Epithelial cell of prostate (primary cell): ENCODE measurements around the gene KNG1.
A peak's percentile ranks its signal among the peaks of the same experiment; 100 is the strongest.
"Not testable (repeated sequence)": the region's sequence is repeated elsewhere in the genome, so short reads cannot be mapped to it uniquely, and the experiment has no call there.

ENCODE experiments used
- DNase-seq: peaks from one replicate; pipeline ENCODE4 v3.0.0-alpha.2; 2011; ENCODE audit warnings: low read depth, low spot score
- H3K27ac ChIP-seq: fragments of 450-650 bp; 2 replicates; pipeline ENCODE4 v1.5.1; 2017; ENCODE audit warnings: mild to moderate bottlenecking

The KNG1 gene

DNA sequence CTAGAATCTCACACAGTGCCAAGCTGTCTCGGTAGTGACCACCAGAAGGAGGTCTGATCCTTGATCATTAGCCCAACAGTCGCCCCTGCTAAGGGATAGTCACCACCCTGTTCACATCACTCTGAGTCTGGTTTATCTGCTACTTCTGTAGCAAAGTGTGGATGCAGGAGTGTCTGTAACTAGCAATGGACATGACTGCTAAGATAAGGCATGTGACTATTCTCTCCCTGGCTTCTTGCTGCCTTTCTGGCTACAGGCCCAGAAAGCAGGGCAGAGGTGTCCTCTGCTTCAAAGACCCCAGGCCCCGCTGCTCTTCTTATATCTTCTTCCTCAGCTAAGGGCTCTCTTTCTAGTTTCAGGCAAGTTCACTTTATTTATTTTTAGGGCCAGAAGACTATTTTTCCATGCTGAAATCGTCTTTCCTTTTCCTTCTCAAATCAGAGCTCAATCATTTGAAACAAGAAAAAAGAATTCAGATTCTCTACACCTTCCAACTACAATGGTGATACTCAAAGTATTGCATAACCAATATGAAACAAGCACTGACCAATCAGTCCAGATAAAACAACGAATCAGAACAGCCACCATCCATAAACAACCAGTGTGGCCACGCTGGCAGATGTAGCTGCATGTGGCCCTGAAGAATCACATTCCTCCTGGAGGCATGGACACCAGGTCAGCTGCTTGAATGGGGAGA, 8.0 kb upstream of the KNG1 start:
- no peak for DNase-seq

DNA sequence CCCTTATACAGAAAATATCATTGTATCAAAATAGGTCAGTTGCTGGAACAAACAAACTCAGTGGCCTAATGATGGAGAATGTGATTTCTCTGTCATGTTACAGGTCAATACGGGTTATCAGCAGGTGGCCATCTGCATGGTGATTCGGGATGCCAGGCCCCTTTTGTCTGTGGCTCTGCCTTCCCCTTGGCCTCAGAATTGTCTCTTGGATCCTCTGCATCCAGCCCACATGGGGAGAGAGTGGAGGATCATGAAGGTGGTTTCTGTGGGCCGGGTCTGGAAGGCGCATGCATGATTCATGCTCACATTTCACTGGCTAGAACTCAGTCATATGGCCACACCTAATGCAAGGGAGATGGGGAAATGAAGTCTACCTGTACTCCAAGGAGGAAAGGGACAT, 6.5 kb upstream of the KNG1 start:
- DNase-seq, H3K27ac ChIP-seq: not testable (repeated sequence)

More for the DNA sequence above, 8.0 kb upstream of the KNG1 start:
- H3K27ac ChIP-seq = no peak overlapping the region

- H3K27ac ChIP-seq = no peak overlapping the region
- DNase-seq = no peak
These were observed 3.7 kb upstream of the KNG1 start for GRCh38 chr3:186713499-186713898.

DNA sequence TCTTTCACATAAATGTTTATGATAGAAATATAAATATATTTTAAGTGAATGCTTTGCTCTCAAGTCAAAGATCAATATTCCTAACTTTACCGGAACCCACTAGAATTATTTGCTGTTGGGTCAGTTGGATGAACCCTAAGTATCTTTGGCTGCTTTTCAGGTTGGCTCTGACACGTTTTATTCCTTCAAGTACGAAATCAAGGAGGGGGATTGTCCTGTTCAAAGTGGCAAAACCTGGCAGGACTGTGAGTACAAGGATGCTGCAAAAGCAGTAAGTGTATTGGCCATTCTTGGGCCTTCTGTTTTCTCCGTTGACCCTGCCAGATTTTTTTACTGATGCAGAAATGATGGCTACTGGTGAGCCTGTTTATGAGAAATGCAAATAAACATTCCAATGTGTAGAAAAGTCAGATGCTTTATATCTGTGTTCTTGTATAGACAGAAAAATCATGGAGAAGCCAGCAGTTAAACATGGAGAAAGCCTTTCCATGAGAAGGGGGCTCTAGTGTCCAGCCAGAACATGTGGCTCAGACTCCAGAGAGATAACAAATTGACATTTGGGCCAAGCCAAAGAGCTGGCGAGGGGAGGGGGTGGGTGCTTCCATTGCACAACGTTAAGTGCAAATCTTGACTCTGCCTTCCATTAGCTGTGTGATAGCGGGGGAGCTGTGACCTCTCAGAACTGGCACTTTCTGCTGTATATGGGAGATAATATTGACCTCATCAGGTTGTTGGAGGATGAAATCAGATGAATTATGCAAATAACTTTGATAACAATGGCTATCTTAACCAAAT, 3.0 kb downstream of the KNG1 start:
- H3K27ac ChIP-seq = no peak overlapping the region
- no peak for DNase-seq

DNA sequence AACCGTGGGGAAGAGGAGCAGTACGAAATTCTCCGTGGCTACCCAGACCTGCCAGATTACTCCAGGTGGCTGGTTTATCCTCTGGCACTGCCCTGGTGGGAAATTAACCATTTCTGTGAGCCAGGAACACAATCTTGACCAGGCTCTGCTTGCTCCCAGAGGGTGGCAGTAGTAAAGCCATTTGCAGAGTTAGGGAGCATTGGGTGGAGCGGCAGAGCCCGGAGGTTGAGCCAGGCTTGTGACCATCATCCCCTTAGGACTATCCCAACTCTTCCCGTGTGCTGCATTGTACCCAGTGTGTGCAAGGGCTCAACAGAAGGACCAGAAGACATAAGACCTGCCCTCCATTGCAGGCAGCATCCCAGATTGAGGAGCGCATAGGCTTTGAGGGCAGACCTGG, 5.3 kb downstream of the KNG1 start:
- H3K27ac ChIP-seq = no peak overlapping the region
- no peak for DNase-seq

GRCh38 chr3:186724911-186725310, 7.8 kb downstream of the KNG1 start:
- H3K27ac ChIP-seq = no peak overlapping the region
- DNase-seq = no peak

DNA sequence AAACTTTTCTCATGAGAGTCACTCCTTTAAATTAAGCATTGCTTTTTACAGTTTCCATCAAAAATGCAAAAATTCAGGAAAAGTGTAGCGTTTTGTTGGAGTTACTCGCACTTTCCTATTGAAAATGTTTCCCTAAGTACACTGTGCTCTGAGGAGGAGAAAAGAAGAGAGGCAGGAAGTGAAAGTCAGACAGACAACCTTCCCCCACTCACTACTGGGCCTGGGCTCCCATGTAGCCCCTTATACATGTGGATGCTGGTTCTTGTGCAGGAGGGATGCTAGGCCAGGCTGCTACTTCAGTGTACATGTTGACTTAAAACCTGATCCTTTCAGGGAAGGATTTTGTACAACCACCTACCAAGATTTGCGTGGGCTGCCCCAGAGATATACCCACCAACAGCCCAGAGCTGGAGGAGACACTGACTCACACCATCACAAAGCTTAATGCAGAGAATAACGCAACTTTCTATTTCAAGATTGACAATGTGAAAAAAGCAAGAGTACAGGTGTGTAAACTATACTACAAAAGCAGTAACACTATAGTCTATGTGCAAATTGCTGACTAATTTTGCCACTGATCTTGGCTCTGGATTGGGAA, 15.1 kb downstream of the KNG1 start:
- no peak for DNase-seq
- no peak overlapping the region for H3K27ac ChIP-seq

DNA sequence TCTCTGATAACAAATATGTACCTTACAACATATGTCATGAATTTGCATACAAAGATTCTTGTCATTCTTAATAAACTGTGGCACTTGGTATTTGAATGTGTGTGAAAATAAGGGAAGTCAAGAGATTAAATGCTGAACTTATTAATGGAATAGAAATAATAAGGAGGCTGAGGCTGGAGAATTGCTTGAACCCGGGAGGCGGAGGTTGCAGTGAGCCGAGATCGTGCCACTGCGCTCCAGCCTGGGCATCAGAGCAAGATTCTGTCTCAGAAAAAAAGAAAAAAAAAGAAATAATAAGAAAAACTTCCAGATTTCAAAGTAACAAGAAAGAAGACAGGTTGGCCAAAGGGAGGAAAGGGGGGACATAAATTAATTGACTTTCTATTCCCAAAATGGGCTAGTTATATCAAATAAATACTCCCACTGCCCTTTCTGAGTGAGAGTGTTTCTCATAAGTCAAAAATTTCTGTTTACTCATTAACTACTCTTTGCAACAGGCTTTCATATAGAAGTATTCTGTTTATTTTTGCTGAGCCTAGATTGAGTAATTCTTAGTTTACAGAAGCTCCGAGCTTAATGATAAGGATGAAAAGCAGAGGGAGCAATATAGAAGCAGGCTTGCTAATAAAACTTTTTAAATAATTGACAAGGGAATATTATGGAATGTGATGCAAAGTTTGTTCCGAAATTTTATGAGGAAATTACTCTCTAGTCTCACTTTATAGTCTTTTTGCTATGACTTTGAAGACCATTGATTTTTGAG, 25.6 kb downstream of the KNG1 start:
- no peak for DNase-seq

GRCh38 chr3:186743666-186744065, 26.5 kb downstream of the KNG1 start:
- no peak for DNase-seq
- H3K27ac ChIP-seq = no peak overlapping the region

More for the DNA sequence above, 25.6 kb downstream of the KNG1 start:
- H3K27ac ChIP-seq = no peak overlapping the region

- peak overlapping the region; percentile 68 for H3K27ac ChIP-seq
- DNase-seq = peak; percentile 45
These were observed 28.8 kb downstream of the KNG1 start for GRCh38 chr3:186746008-186746407.

GRCh38 chr3:186750316-186750715, 33.2 kb downstream of the KNG1 start:
- H3K27ac ChIP-seq = no peak overlapping the region
- DNase-seq = no peak

DNA sequence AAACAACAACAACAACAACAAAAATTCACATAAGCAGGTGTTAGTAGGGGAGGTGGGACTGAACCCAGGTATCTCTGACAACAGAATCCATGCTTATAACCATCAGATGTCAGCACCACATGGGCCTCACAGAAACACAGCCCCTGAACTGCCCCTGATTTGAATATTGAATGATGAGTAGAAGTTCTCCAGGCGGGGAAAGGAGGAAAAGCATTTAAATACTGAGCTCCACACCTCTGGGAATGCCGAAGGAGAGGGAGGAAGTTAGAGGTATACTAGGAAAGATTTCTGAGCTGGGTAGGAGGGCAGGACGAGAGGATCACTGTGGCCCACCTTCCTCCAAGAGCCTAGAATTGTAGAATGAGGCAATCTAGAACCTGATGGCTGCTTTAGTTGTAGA, 34.3 kb downstream of the KNG1 start:
- DNase-seq = no peak
- no peak overlapping the region for H3K27ac ChIP-seq

- peak; percentile 93 for DNase-seq
These were observed 36.8 kb downstream of the KNG1 start for GRCh38 chr3:186754006-186754405.

DNA sequence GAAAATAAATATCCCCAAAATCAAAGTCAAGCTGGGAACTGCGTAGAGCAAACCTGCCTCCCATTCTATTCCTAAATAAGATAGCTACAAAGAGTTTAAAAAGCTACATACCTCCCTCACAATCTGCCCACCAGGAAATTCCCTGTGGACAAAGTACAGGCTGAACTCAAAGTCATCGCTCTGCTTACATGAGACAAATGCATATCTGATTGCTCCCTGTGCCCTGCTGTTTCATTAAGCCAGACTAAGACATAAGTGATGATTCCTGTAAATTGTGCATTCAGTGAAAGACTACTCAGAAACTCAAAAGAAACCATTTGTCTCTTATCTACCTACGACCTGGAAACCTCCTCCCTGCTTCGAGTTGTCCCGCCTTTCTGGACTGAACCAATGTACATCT, 37.7 kb downstream of the KNG1 start:
- DNase-seq = no peak
- peak overlapping the region; percentile 95 for H3K27ac ChIP-seq

More at GRCh38 chr3:186754006-186754405, 36.8 kb downstream of the KNG1 start:
- peak overlapping the region; percentile 95 for H3K27ac ChIP-seq

- DNase-seq = no peak
- H3K27ac ChIP-seq = no peak overlapping the region
These were observed 40.1 kb downstream of the KNG1 start for GRCh38 chr3:186757214-186757613.

GRCh38 chr3:186757686-186758220, 40.6 kb downstream of the KNG1 start:
- DNase-seq = no peak
- no peak overlapping the region for H3K27ac ChIP-seq

GRCh38 chr3:186759231-186759930, 42.2 kb downstream of the KNG1 start:
- no peak for DNase-seq

DNA sequence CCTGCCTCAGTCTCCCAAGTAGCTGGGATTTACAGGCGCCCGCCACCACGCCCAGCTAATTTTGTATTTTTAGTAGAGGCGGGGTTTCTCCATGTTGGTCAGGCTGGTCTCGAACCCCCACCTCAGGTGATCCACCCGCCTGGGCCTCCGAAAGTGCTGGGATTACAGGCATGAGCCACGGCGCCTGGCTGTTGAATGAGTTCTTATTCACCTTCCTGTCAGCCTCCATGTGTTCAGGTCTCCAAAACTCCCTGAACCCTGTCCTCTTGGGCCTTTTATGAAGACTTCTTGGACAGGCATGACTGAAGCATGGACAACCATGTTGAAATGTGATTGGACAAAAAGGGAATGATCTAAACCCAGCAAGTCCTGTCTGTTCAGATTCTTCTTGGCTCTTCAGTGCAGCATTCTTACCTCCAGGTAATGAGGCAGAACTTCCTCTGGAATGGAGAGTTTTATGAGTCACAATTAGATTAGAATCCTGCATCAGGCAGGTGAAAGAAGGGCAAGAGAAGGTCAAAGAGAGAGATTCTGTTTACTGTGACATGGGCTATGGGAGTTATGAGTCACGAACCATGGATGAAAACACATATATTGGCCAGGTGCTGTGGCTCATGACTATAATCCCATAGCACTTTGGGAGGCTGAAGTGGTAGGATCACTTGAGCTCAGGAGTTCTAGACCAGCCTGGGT, 43.1 kb downstream of the KNG1 start:
- peak; percentile 99 for DNase-seq
- H3K27ac ChIP-seq = peak overlapping the region; percentile 73

More at GRCh38 chr3:186759231-186759930, 42.2 kb downstream of the KNG1 start:
- H3K27ac ChIP-seq = peak overlapping the region; percentile 73

GRCh38 chr3:186760897-186761447, 43.8 kb downstream of the KNG1 start:
- DNase-seq = no peak
- H3K27ac ChIP-seq = peak overlapping the region; percentile 73
